Panc1 (cell line): Measurements from ENCODE around the gene C9orf78. TPM values are rescaled to one million over a fixed set of nuclear protein-coding genes. Genes with fewer than 3 reads are reported as not detected.

Experiments
- ATAC-seq: fragments of 200-7000 bp; cut with Tn5 transposase; 2 replicates; pipeline ENCODE4 v1.9.1; 2020; ENCODE audit warnings: mild to moderate bottlenecking, moderate library complexity
- BruUV-seq: library from RNA; stranded (reverse); fragments of 400-500 nt; replicated peaks from 2 replicates; lab custom pipeline; 2021; lab: Mats Ljungman, UMichigan
- CTCF ChIA-PET: fragments of 300-600 bp; sonication (Branson Sonifier 250); formaldehyde crosslinking; loops from one replicate; lab custom pipeline; 2022; ENCODE audit warnings: antibody characterized with exemption; lab: Charles Lee
- POLR2A ChIA-PET: fragments of 300-600 bp; sonication (Branson Sonifier 250); formaldehyde crosslinking; loops from one replicate; lab custom pipeline; 2022; ENCODE audit warnings: antibody characterized with exemption; lab: Charles Lee
- DNase-seq: peaks from one replicate; pipeline ENCODE4 v3.0.0-alpha.2; 2010; ENCODE audit warnings: low read depth, low spot score
- H3K27ac ChIP-seq: 2 replicates; pipeline ENCODE4 v1.5.1; 2011; ENCODE audit warnings: mild to moderate bottlenecking, low read length, inconsistent platforms
- H3K27me3 ChIP-seq: fragments of 200-500 bp; sonication (Bioruptor generic); 2 replicates; pipeline ENCODE4 v1.6.0; 2014; ENCODE audit warnings: low read length, inconsistent platforms; ENCODE audit not compliant: control insufficient read depth, insufficient read depth
- H3K36me3 ChIP-seq: fragments of 200-500 bp; sonication (Bioruptor generic); 2 replicates; pipeline ENCODE4 v1.5.1; 2014; ENCODE audit warnings: inconsistent platforms, mild to moderate bottlenecking, low read length, moderate library complexity; ENCODE audit not compliant: control insufficient read depth, insufficient read depth
- H3K4me1 ChIP-seq: 2 replicates; pipeline ENCODE4 v1.5.1; 2011; ENCODE audit warnings: inconsistent platforms, mild to moderate bottlenecking, low read length, moderate library complexity; ENCODE audit not compliant: control insufficient read depth, insufficient read depth
- H3K4me3 ChIP-seq, 2 experiments: 2 replicates each; pipeline ENCODE4 v1.5.1; 2011 to 2012; ENCODE audit warnings: low read depth in 2 of 2, low read length in 2 of 2, mild to moderate bottlenecking in 2 of 2, inconsistent platforms in 1 of 2, moderate library complexity in 1 of 2
- H3K9me3 ChIP-seq: fragments of 200-500 bp; sonication (Bioruptor generic); 2 replicates; pipeline ENCODE4 v1.5.1; 2014; ENCODE audit warnings: low read depth, mild to moderate bottlenecking, inconsistent platforms, low read length, moderate library complexity; ENCODE audit not compliant: control insufficient read depth, insufficient read depth
- CTCF ChIP-seq: fragments of 450-650 bp; IDR thresholded peaks from 2 replicates; pipeline ENCODE4 v1.5.1; 2017; ENCODE audit warnings: mild to moderate bottlenecking
- POLR2AphosphoS5 ChIP-seq: IDR thresholded peaks from 2 replicates; pipeline ENCODE4 v1.6.1; 2012; ENCODE audit warnings: mild to moderate bottlenecking, low read depth, low read length, moderate library complexity
- REST ChIP-seq, 2 experiments: IDR thresholded peaks; 2 replicates each; pipeline ENCODE4 v1.6.1; 2011 to 2012; ENCODE audit warnings: low read depth in 2 of 2, control low read depth in 1 of 2, low read length in 1 of 2, mild to moderate bottlenecking in 1 of 2, moderate library complexity in 1 of 2; ENCODE audit not compliant: insufficient read depth in 1 of 2
- SIN3A ChIP-seq: IDR thresholded peaks from 2 replicates; pipeline ENCODE4 v1.6.1; 2012; ENCODE audit warnings: low read depth, mild to moderate bottlenecking, low read length, moderate library complexity, borderline replicate concordance; ENCODE audit not compliant: insufficient read depth
- TCF7L2 ChIP-seq: IDR thresholded peaks from 2 replicates; pipeline ENCODE4 v1.6.1; 2011; ENCODE audit warnings: mild to moderate bottlenecking, low read depth, low read length, inconsistent platforms
- in situ Hi-C: cut with HindIII; loops from 2 replicates; pipeline ENCODE4 v1.10.0; 2016; ENCODE audit warnings: low sequenced_read_pairs, low pct_unique_long_range_greater_than_20kb
- intact Hi-C: fragments of 100-400 bp; cut with micrococcal nuclease; formaldehyde crosslinking; loops from one replicate; pipeline ENCODE4 v1.10.0; 2022; ENCODE audit not compliant: unreplicated experiment
- total RNA-seq: library from RNA; stranded (reverse); gene quantifications from one replicate; pipeline ENCODE4 v1.2.1, GENCODE V29; 2021; ENCODE audit not compliant: unreplicated experiment

Gene C9orf78
- total RNA-seq, 1 experiment from 2014 or later = 33.6 TPM

- Histone ChIP-seq H3K4me3 (no peak overlapping the region), H3K9me3 (no peaks in the 10 kb centered on the region), H3K36me3 (no peaks in the 10 kb centered on the region; the same call in 1 of the 2 replicates), H3K4me1 (no peaks in the 10 kb centered on the region), H3K27ac (no peak overlapping the region), H3K27me3 (no peaks in the 10 kb centered on the region)
- TF ChIP-seq SIN3A (no peak), CTCF (no peak), POLR2AphosphoS5 (no peak), TCF7L2 (no peak), REST (IDR thresholded peaks at IDR 0.05; ENCODE audit: insufficient read depth in 1 of 2, low read depth in 2 of 2, low read length in 1 of 2) (no peak)
- in situ Hi-C loops (no loop called here), intact Hi-C loops (no loop called here)
- DNase-seq (no peak), ATAC-seq (no peak)
- ChIA-PET POLR2A (no interaction called here), CTCF (no interaction called here)
- BruUV-seq = no TSS peak
Observed at GRCh38 chr9:129826759-129827158, 8.3 kb downstream of the C9orf78 start.

- Histone ChIP-seq H3K27ac (no peak overlapping the region), H3K9me3 (no peaks in the 10 kb centered on the region), H3K36me3 (no peaks in the 10 kb centered on the region; the same call in 1 of the 2 replicates), H3K4me3 (no peak overlapping the region), H3K27me3 (no peaks in the 10 kb centered on the region), H3K4me1 (no peaks in the 10 kb centered on the region)
- intact Hi-C loops (no loop called here), in situ Hi-C loops (no loop called here)
- ChIA-PET CTCF (no interaction called here), POLR2A (no interaction called here)
- BruUV-seq = no TSS peak
- DNase-seq (no peak), ATAC-seq (no peak)
- TF ChIP-seq POLR2AphosphoS5 (no peak), REST (IDR thresholded peaks at IDR 0.05; ENCODE audit: insufficient read depth in 1 of 2, low read depth in 2 of 2, low read length in 1 of 2) (no peak), SIN3A (no peak), TCF7L2 (no peak), CTCF (no peak)
Observed at GRCh38 chr9:129826344-129826743, 8.7 kb downstream of the C9orf78 start.
